ENCODE data around the gene STK17A. TPM values are rescaled to one million over a fixed set of nuclear protein-coding genes. Genes with fewer than 3 reads are reported as not detected.

The STK17A gene
- polyA plus RNA-seq, 4 donors: 6.6 to 13.3 (median 11.5) TPM

- Histone ChIP-seq H3K27ac (ENCODE audit: low read depth in 1 of 3, low read length in 2 of 3) (no peak overlapping the region), H3K36me3 (ENCODE audit: control insufficient read depth in 3 of 3, insufficient read depth in 2 of 3, low read depth in 1 of 3, low read length in 3 of 3) (no peaks in the 10 kb centered on the region), H3K27me3 (ENCODE audit: control insufficient read depth in 3 of 3, insufficient read depth in 3 of 3, low read length in 3 of 3) (no peaks in the 10 kb centered on the region), H3K4me3 (ENCODE audit: low read depth in 1 of 3, low read length in 3 of 3) (peak overlapping the region in 1 of 3 donors; percentile 38), H3K4me1 (ENCODE audit: control insufficient read depth in 3 of 3, insufficient read depth in 2 of 3, low read depth in 1 of 3, low read length in 2 of 3) (peaks cover 4 to 15% (median 11%) of the 10 kb centered on the region in 3 donors), H3K9me3 (ENCODE audit: control insufficient read depth in 2 of 2, insufficient read depth in 1 of 2, low read depth in 1 of 2, low read length in 1 of 2) (no peaks in the 10 kb centered on the region)
- DNase-seq (peak; percentile 46 to 62), FAIRE-seq (no peak)
- 15 to 42% (median 22%) methylated on average over 2 of the region's 2 CpGs for WGBS, 3 donors
Observed at GRCh38 chr7:43585562-43585961, 2.7 kb downstream of the STK17A start.

- Histone ChIP-seq H3K9me3 (ENCODE audit: control insufficient read depth in 2 of 2, insufficient read depth in 1 of 2, low read depth in 1 of 2, low read length in 1 of 2) (no peaks in the 10 kb centered on the region), H3K27ac (ENCODE audit: low read depth in 1 of 3, low read length in 2 of 3) (peak overlapping the region in 2 of 3 donors; percentile 20 to 24), H3K27me3 (ENCODE audit: control insufficient read depth in 3 of 3, insufficient read depth in 3 of 3, low read length in 3 of 3) (no peaks in the 10 kb centered on the region), H3K4me3 (ENCODE audit: low read depth in 1 of 3, low read length in 3 of 3) (no peak overlapping the region), H3K4me1 (ENCODE audit: control insufficient read depth in 3 of 3, insufficient read depth in 2 of 3, low read depth in 1 of 3, low read length in 2 of 3) (peaks cover 4 to 16% (median 11%) of the 10 kb centered on the region in 3 donors), H3K36me3 (ENCODE audit: control insufficient read depth in 3 of 3, insufficient read depth in 2 of 3, low read depth in 1 of 3, low read length in 3 of 3) (no peaks in the 10 kb centered on the region)
- peak in 1 of 2 donors; percentile 20 for DNase-seq
- 12 to 40% (median 17%) methylated on average over 4 of the region's 4 CpGs for WGBS, 3 donors
- FAIRE-seq: no peak
Observed at GRCh38 chr7:43586251-43586900, 3.5 kb downstream of the STK17A start.

- Histone ChIP-seq H3K36me3 (ENCODE audit: control insufficient read depth in 3 of 3, insufficient read depth in 2 of 3, low read depth in 1 of 3, low read length in 3 of 3) (no peaks in the 10 kb centered on the region), H3K9me3 (ENCODE audit: control insufficient read depth in 2 of 2, insufficient read depth in 1 of 2, low read depth in 1 of 2, low read length in 1 of 2) (no peaks in the 10 kb centered on the region), H3K27me3 (ENCODE audit: control insufficient read depth in 3 of 3, insufficient read depth in 3 of 3, low read length in 3 of 3) (no peaks in the 10 kb centered on the region), H3K4me1 (ENCODE audit: control insufficient read depth in 3 of 3, insufficient read depth in 2 of 3, low read depth in 1 of 3, low read length in 2 of 3) (peaks cover 4 to 17% (median 11%) of the 10 kb centered on the region in 3 donors), H3K27ac (ENCODE audit: low read depth in 1 of 3, low read length in 2 of 3) (peak overlapping the region in 1 of 3 donors; percentile 16), H3K4me3 (ENCODE audit: low read depth in 1 of 3, low read length in 3 of 3) (no peak overlapping the region)
- no peak for FAIRE-seq
- no peak for DNase-seq
- 77 to 83% (median 81%) methylated on average over 5 of the region's 5 CpGs for WGBS, 3 donors
Observed at GRCh38 chr7:43588477-43589132, 5.7 kb downstream of the STK17A start.

DNA sequence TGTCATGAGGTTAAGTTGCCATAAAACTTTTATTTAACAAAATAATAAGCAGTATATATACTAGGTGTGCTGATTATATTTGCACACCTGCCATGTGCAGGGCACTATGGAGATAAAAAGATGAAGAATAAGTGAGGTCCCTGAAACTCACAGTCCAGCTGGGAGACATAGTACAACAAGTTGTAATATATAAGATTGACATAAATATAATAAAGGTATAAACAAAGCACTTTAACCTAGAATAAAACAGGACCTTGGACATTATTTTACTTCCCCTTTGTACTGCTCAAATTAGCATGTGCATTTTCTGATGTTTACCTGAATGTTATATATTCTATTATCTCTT, 6.2 kb downstream of the STK17A start:
- Histone ChIP-seq H3K4me3 (ENCODE audit: low read depth in 1 of 3, low read length in 3 of 3) (no peak overlapping the region), H3K4me1 (ENCODE audit: control insufficient read depth in 3 of 3, insufficient read depth in 2 of 3, low read depth in 1 of 3, low read length in 2 of 3) (peaks cover 4 to 17% (median 11%) of the 10 kb centered on the region in 3 donors), H3K27ac (ENCODE audit: low read depth in 1 of 3, low read length in 2 of 3) (no peak overlapping the region), H3K36me3 (ENCODE audit: control insufficient read depth in 3 of 3, insufficient read depth in 2 of 3, low read depth in 1 of 3, low read length in 3 of 3) (no peaks in the 10 kb centered on the region), H3K27me3 (ENCODE audit: control insufficient read depth in 3 of 3, insufficient read depth in 3 of 3, low read length in 3 of 3) (no peaks in the 10 kb centered on the region), H3K9me3 (ENCODE audit: control insufficient read depth in 2 of 2, insufficient read depth in 1 of 2, low read depth in 1 of 2, low read length in 1 of 2) (no peaks in the 10 kb centered on the region)
- peak in 1 of 2 donors; percentile 38 for DNase-seq
- no peak for FAIRE-seq

GRCh38 chr7:43589728-43590127, 6.8 kb downstream of the STK17A start:
- DNase-seq: no peak
- no peak for FAIRE-seq
- Histone ChIP-seq H3K36me3 (ENCODE audit: control insufficient read depth in 3 of 3, insufficient read depth in 2 of 3, low read depth in 1 of 3, low read length in 3 of 3) (no peaks in the 10 kb centered on the region), H3K27me3 (ENCODE audit: control insufficient read depth in 3 of 3, insufficient read depth in 3 of 3, low read length in 3 of 3) (no peaks in the 10 kb centered on the region), H3K4me3 (ENCODE audit: low read depth in 1 of 3, low read length in 3 of 3) (peak overlapping the region in 1 of 3 donors; percentile 3), H3K27ac (ENCODE audit: low read depth in 1 of 3, low read length in 2 of 3) (no peak overlapping the region), H3K9me3 (ENCODE audit: control insufficient read depth in 2 of 2, insufficient read depth in 1 of 2, low read depth in 1 of 2, low read length in 1 of 2) (no peaks in the 10 kb centered on the region), H3K4me1 (ENCODE audit: control insufficient read depth in 3 of 3, insufficient read depth in 2 of 3, low read depth in 1 of 3, low read length in 2 of 3) (peaks cover 1 to 17% (median 11%) of the 10 kb centered on the region in 3 donors)
- 68 to 85% (median 77%) methylated on average over 3 of the region's 3 CpGs for WGBS, 3 donors

- no peak for FAIRE-seq
Observed at GRCh38 chr7:43590862-43591557, 8.1 kb downstream of the STK17A start.

DNA sequence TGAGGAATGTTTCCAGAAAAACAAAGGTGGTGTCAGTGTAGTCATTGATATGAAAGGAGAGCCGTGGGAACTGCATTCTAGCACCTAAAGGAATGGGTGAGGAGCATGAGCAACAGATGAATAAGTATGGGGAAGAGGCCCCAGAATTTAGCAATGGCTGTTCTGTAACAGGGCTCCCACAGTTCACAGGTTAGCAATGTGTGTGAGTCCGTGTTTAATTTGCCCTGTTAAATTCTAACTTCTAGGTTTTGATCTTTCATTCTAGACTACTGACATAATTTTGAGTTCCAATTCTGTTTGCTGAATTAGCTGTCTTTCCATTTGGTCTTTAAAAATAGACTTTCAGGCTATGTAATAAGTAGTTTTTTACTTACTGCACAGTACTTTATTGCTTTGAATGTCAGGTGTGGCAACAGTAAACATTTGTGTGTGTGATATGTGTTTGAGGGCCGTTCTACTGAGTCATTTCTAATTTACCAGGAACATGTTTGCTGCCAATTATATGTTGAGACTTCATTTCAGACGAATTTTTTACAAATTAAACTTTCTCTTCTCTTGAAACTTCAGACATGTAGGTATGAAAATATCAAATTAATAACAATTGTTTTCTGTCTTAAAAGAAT, 8.8 kb downstream of the STK17A start:
- Histone ChIP-seq H3K4me3 (ENCODE audit: low read depth in 1 of 3, low read length in 3 of 3) (no peak overlapping the region), H3K27ac (ENCODE audit: low read depth in 1 of 3, low read length in 2 of 3) (no peak overlapping the region)
- 10 to 42% (median 17%) methylated on average over 4 of the region's 4 CpGs for WGBS, 3 donors

More at GRCh38 chr7:43590862-43591557, 8.1 kb downstream of the STK17A start:
- H3K4me1 ChIP-seq (ENCODE audit: control insufficient read depth in 3 of 3, insufficient read depth in 2 of 3, low read depth in 1 of 3, low read length in 2 of 3): peaks cover 0 to 11% (median 7%) of the 10 kb centered on the region in 3 donors
- no peaks in the 10 kb centered on the region for H3K36me3 ChIP-seq (ENCODE audit: control insufficient read depth in 3 of 3, insufficient read depth in 2 of 3, low read depth in 1 of 3, low read length in 3 of 3)
- H3K4me3 ChIP-seq (ENCODE audit: low read depth in 1 of 3, low read length in 3 of 3): no peak overlapping the region
- no peaks in the 10 kb centered on the region for H3K9me3 ChIP-seq (ENCODE audit: control insufficient read depth in 2 of 2, insufficient read depth in 1 of 2, low read depth in 1 of 2, low read length in 1 of 2)
- DNase-seq: no peak
- 47 to 56% (median 51%) methylated on average over 2 of the region's 2 CpGs for WGBS, 3 donors
- peak overlapping the region in 1 of 3 donors; percentile 32 for H3K27ac ChIP-seq (ENCODE audit: low read depth in 1 of 3, low read length in 2 of 3)
- no peaks in the 10 kb centered on the region for H3K27me3 ChIP-seq (ENCODE audit: control insufficient read depth in 3 of 3, insufficient read depth in 3 of 3, low read length in 3 of 3)

DNA sequence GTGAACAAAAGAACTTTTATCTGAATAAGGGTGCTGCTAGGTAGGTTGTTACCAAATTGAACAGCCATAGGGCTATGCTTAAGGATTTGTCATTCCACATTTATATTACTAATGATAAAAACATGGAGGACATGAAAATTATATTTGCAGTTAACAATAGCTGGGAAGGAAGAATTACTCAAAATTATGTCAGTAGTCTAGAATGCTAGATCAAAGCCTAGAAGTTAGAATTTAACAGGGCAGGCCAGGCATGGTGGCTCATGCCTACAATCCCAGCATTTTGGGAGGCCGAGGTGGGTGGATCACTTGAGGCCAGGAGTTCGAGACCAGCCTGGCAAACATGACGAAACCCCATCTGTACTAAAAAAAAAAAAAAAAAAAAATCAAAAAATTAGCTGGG, 9.4 kb downstream of the STK17A start:
- peaks cover 0 to 5% (median 2%) of the 10 kb centered on the region in 3 donors for H3K36me3 ChIP-seq (ENCODE audit: control insufficient read depth in 3 of 3, insufficient read depth in 2 of 3, low read depth in 1 of 3, low read length in 3 of 3)
- no peak for FAIRE-seq
- no peak overlapping the region for H3K27ac ChIP-seq (ENCODE audit: low read depth in 1 of 3, low read length in 2 of 3)
- DNase-seq: no peak
- WGBS, 3 donors: 93 to 100% (median 95%) methylated on average over 3 of the region's 3 CpGs
- peaks cover 0 to 11% (median 5%) of the 10 kb centered on the region in 3 donors for H3K4me1 ChIP-seq (ENCODE audit: control insufficient read depth in 3 of 3, insufficient read depth in 2 of 3, low read depth in 1 of 3, low read length in 2 of 3)
- H3K4me3 ChIP-seq (ENCODE audit: low read depth in 1 of 3, low read length in 3 of 3): no peak overlapping the region
- no peaks in the 10 kb centered on the region for H3K9me3 ChIP-seq (ENCODE audit: control insufficient read depth in 2 of 2, insufficient read depth in 1 of 2, low read depth in 1 of 2, low read length in 1 of 2)
- no peaks in the 10 kb centered on the region for H3K27me3 ChIP-seq (ENCODE audit: control insufficient read depth in 3 of 3, insufficient read depth in 3 of 3, low read length in 3 of 3)

More for the DNA sequence above, 8.8 kb downstream of the STK17A start:
- DNase-seq (peak; percentile 26 to 44), FAIRE-seq (no peak)
- peaks cover 0 to 11% (median 7%) of the 10 kb centered on the region in 3 donors for H3K4me1 ChIP-seq (ENCODE audit: control insufficient read depth in 3 of 3, insufficient read depth in 2 of 3, low read depth in 1 of 3, low read length in 2 of 3)
- peaks cover 0 to 3% (median 0%) of the 10 kb centered on the region in 3 donors for H3K36me3 ChIP-seq (ENCODE audit: control insufficient read depth in 3 of 3, insufficient read depth in 2 of 3, low read depth in 1 of 3, low read length in 3 of 3)
- no peaks in the 10 kb centered on the region for H3K27me3 ChIP-seq (ENCODE audit: control insufficient read depth in 3 of 3, insufficient read depth in 3 of 3, low read length in 3 of 3)
- no peaks in the 10 kb centered on the region for H3K9me3 ChIP-seq (ENCODE audit: control insufficient read depth in 2 of 2, insufficient read depth in 1 of 2, low read depth in 1 of 2, low read length in 1 of 2)
